Neuronal stem cell (in vitro differentiated cells): ENCODE data around the gene MAN1B1. TPM values are rescaled to one million over a fixed set of nuclear protein-coding genes. Genes with fewer than 3 reads are reported as not detected.

Experiments
- DNase-seq: peaks from one replicate; pipeline ENCODE4 v3.0.0-alpha.2; 2013; ENCODE audit warnings: low spot score
- H2AFZ ChIP-seq: one replicate; pipeline ENCODE4 v1.6.1; 2013; ENCODE audit warnings: mild to moderate bottlenecking, low read length, inconsistent platforms
- H2AK5ac ChIP-seq: 2 replicates; pipeline ENCODE4 v1.6.1; 2013; ENCODE audit warnings: low read depth, mild to moderate bottlenecking, inconsistent platforms, low read length, moderate library complexity, mixed read lengths
- H2BK120ac ChIP-seq: 2 replicates; pipeline ENCODE4 v1.6.1; 2013; ENCODE audit warnings: low read depth, mild to moderate bottlenecking, inconsistent platforms, low read length, moderate library complexity, mixed read lengths
- H2BK12ac ChIP-seq: one replicate; pipeline ENCODE4 v1.6.1; 2013; ENCODE audit warnings: low read length, inconsistent platforms
- H2BK15ac ChIP-seq: 2 replicates; pipeline ENCODE4 v1.6.1; 2013; ENCODE audit warnings: mild to moderate bottlenecking, low read length, inconsistent platforms, mixed read lengths
- H2BK5ac ChIP-seq: one replicate; pipeline ENCODE4 v1.6.1; 2013; ENCODE audit warnings: inconsistent platforms, mild to moderate bottlenecking, low read length, moderate library complexity
- H3K14ac ChIP-seq: one replicate; pipeline ENCODE4 v1.6.1; 2013; ENCODE audit warnings: low read length, inconsistent platforms
- H3K18ac ChIP-seq: 2 replicates; pipeline ENCODE4 v1.6.1; 2013; ENCODE audit warnings: low read length, inconsistent platforms
- H3K23ac ChIP-seq: 2 replicates; pipeline ENCODE4 v1.6.1; 2013; ENCODE audit warnings: low read depth, mild to moderate bottlenecking, mixed read lengths, low read length, inconsistent platforms; ENCODE audit not compliant: poor library complexity
- H3K27ac ChIP-seq: replicated peaks from 3 replicates; pipeline ENCODE4 v1.5.1; 2013; ENCODE audit warnings: low read length, inconsistent platforms
- H3K27me3 ChIP-seq, 3 experiments: 2 replicates each; pipeline ENCODE4 v1.6.1; 2013; ENCODE audit warnings: low read length in 3 of 3, mild to moderate bottlenecking in 2 of 3, inconsistent platforms in 1 of 3, low read depth in 1 of 3, mixed read lengths in 1 of 3, moderate library complexity in 1 of 3; ENCODE audit not compliant: control insufficient read depth in 3 of 3, insufficient read depth in 3 of 3
- H3K36me3 ChIP-seq, 2 donors: replicated peaks in 1 of 2; 2 replicates each; pipeline ENCODE4 v1.6.1; 2013; ENCODE audit warnings: low read length in 2 of 2; ENCODE audit not compliant: control insufficient read depth in 2 of 2, insufficient read depth in 2 of 2
- H3K4ac ChIP-seq: 2 replicates; pipeline ENCODE4 v1.6.1; 2013; ENCODE audit warnings: inconsistent platforms, mild to moderate bottlenecking, low read length, moderate library complexity
- H3K4me1 ChIP-seq, 2 donors: 1 replicate in 1 of 2; 2 replicates in 1 of 2; pipeline ENCODE4 v1.6.1; 2013; ENCODE audit warnings: low read length in 2 of 2, low read depth in 1 of 2; ENCODE audit not compliant: control insufficient read depth in 2 of 2, insufficient read depth in 1 of 2
- H3K4me2 ChIP-seq: one replicate; pipeline ENCODE4 v1.6.1; 2013; ENCODE audit warnings: mild to moderate bottlenecking, low read length, inconsistent platforms; ENCODE audit not compliant: insufficient read depth, poor library complexity, severe bottlenecking
- H3K4me3 ChIP-seq, 2 donors: 2 replicates each; pipeline ENCODE4 v1.5.1; 2013; ENCODE audit warnings: low read length in 2 of 2, mild to moderate bottlenecking in 2 of 2, inconsistent platforms in 1 of 2, moderate library complexity in 1 of 2
- H3K79me1 ChIP-seq: one replicate; pipeline ENCODE4 v1.6.1; 2013; ENCODE audit warnings: low read depth, mild to moderate bottlenecking, inconsistent platforms, low read length, moderate library complexity
- H3K9ac ChIP-seq: one replicate; pipeline ENCODE4 v1.6.1; 2013; ENCODE audit warnings: mild to moderate bottlenecking, low read depth, low read length, inconsistent platforms; ENCODE audit not compliant: poor library complexity
- H3K9me3 ChIP-seq, 2 donors: replicated peaks in 1 of 2; 2 replicates each; pipeline versions ENCODE3 to v1.6.1; 2013; ENCODE audit warnings: low read length in 2 of 2, mild to moderate bottlenecking in 2 of 2, inconsistent platforms in 1 of 2, low read depth in 1 of 2, mixed read lengths in 1 of 2, moderate library complexity in 1 of 2; ENCODE audit not compliant: control insufficient read depth in 2 of 2, insufficient read depth in 1 of 2
- H4K8ac ChIP-seq: one replicate; pipeline ENCODE4 v1.6.1; 2013; ENCODE audit warnings: low read depth, mild to moderate bottlenecking, inconsistent platforms, low read length, moderate library complexity
- H4K91ac ChIP-seq: one replicate; pipeline ENCODE4 v1.6.1; 2013; ENCODE audit warnings: low read length, low read depth, mild to moderate bottlenecking, inconsistent platforms; ENCODE audit not compliant: poor library complexity
- WGBS, 2 donors: extraction: QIAGEN DNeasy Blood & Tissue Kit; methylation state at CpG; one replicate each; pipeline ENCODE4 v1.1.7; 2013; ENCODE audit warnings: missing lambda C conversion rate in 2 of 2, mixed read lengths in 1 of 2; ENCODE audit not compliant: insufficient read length in 2 of 2, insufficient replicate concordance in 1 of 2; ENCODE audit errors: extremely low coverage in 2 of 2; 5-methylcytosine and 5-hydroxymethylcytosine counted together
- polyA plus RNA-seq, 2 experiments: library from polyadenylated mRNA; stranded (reverse); fragments of 200-250 nt; gene quantifications; one replicate each; pipeline ENCODE4 v1.2.3, GENCODE V29; 2013

The MAN1B1 gene
- polyA plus RNA-seq (2013, experiment 1 of 2) = 23.6 TPM
- 22.2 TPM for polyA plus RNA-seq (2013, experiment 2 of 2)

GRCh38 chr9:137086531-137087408, at the start of gene MAN1B1:
MAN1B1 (plus strand) TSS chr9:137086985; CDS start chr9:137087000, 15 bp downstream.
- Histone ChIP-seq H3K14ac (peak within 1 kb of the TSS; percentile 87), H4K8ac (peak within 1 kb of the TSS; percentile 65), H3K9ac (peak within 1 kb of the TSS; percentile 94), H3K18ac (peak within 1 kb of the TSS; percentile 91), H4K91ac (no peak within 1 kb of the TSS), H3K23ac (peak within 1 kb of the TSS; percentile 99), H3K4me3 (peak within 1 kb of the TSS; percentile 84 to 86), H2BK120ac (no peak within 1 kb of the TSS), H3K9me3 (no peaks in the 10 kb centered on the region), H2AFZ (peak within 1 kb of the TSS; percentile 97), H3K79me1 (peaks cover 3% of the 10 kb centered on the region), H3K4me1 (peaks cover 10 to 20% of the 10 kb centered on the region in 2 donors), H3K4me2 (peak within 1 kb of the TSS; percentile 98), H3K27ac (peak within 1 kb of the TSS; percentile 74), H3K36me3 (peaks cover 8 to 24% of the 10 kb centered on the region in 2 donors), H3K4ac (no peak within 1 kb of the TSS), H2BK15ac (peak within 1 kb of the TSS; percentile 52), H2BK12ac (peak within 1 kb of the TSS; percentile 81), H3K27me3 (peaks cover 2 to 33% (median 20%) of the 10 kb centered on the region in 3 experiments), H2AK5ac (peak within 1 kb of the TSS; percentile 75), H2BK5ac (peak within 1 kb of the TSS; percentile 67)
- no CpG with 5 or more reads among the region's 101 CpGs for WGBS, 2 donors
- DNase-seq = peak; percentile 98

DNA sequence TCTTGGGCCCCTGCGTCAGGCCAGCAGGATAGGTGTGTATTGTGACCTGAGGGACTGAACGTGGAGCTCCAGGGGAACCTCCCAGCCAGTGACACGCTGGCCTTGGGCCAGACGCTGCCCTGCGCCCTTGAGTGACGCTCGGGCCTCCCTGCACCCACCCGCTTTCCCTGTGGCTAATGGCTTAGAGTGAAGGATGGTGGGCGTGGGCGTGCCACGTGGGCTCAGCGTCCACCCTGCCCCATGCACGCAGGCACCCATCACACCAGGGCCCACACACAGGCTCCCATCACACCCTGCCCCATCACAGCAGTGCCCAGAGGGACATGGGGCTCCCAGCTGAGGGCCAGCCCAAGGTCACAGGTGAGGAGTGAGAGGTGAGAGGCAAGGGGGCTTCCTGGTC, 49.8 kb upstream of the MAN1B1 start:
- no peak overlapping the region for H3K4me3 ChIP-seq
- H2BK120ac ChIP-seq = no peak overlapping the region
- no peak overlapping the region for H3K4ac ChIP-seq
- no CpG with 5 or more reads among the region's 13 CpGs for WGBS, 2 donors
- no peak overlapping the region for H3K4me2 ChIP-seq
- H3K4me1 ChIP-seq = peaks cover 3 to 23% of the 10 kb centered on the region in 2 donors
- no peak overlapping the region for H2BK15ac ChIP-seq
- no peak overlapping the region for H4K91ac ChIP-seq
- no peak overlapping the region for H4K8ac ChIP-seq
- H3K9ac ChIP-seq = no peak overlapping the region
- H3K79me1 ChIP-seq = peaks cover 4% of the 10 kb centered on the region
- no peak overlapping the region for H3K27ac ChIP-seq
- no peak overlapping the region for H2AFZ ChIP-seq
- no peaks in the 10 kb centered on the region for H3K9me3 ChIP-seq
- peak overlapping the region; percentile 37 for H2AK5ac ChIP-seq
- no peak overlapping the region for H3K18ac ChIP-seq
- no peaks in the 10 kb centered on the region for H3K27me3 ChIP-seq
- H3K23ac ChIP-seq = peak overlapping the region; percentile 85
- DNase-seq = no peak
- H3K14ac ChIP-seq = no peak overlapping the region
- no peak overlapping the region for H2BK12ac ChIP-seq
- H2BK5ac ChIP-seq = no peak overlapping the region
- peaks cover 3 to 23% of the 10 kb centered on the region in 2 donors for H3K36me3 ChIP-seq

- Histone ChIP-seq H3K9me3 (no peaks in the 10 kb centered on the region), H3K4ac (no peak overlapping the region), H3K27ac (no peak overlapping the region), H2BK5ac (no peak overlapping the region), H4K91ac (no peak overlapping the region), H3K79me1 (peaks cover 4% of the 10 kb centered on the region), H3K18ac (no peak overlapping the region), H2BK15ac (no peak overlapping the region), H3K4me1 (peaks cover 3 to 22% of the 10 kb centered on the region in 2 donors), H3K27me3 (no peaks in the 10 kb centered on the region), H2BK12ac (no peak overlapping the region), H3K9ac (peak overlapping the region; percentile 12), H3K23ac (no peak overlapping the region), H4K8ac (no peak overlapping the region), H2AK5ac (no peak overlapping the region), H3K4me3 (no peak overlapping the region), H2AFZ (no peak overlapping the region), H3K36me3 (peaks cover 3 to 23% of the 10 kb centered on the region in 2 donors), H3K14ac (no peak overlapping the region), H3K4me2 (no peak overlapping the region), H2BK120ac (no peak overlapping the region)
- WGBS, 2 donors = no CpG with 5 or more reads among the region's 10 CpGs
- DNase-seq = no peak
Measured at GRCh38 chr9:137037483-137037882, 49.3 kb upstream of the MAN1B1 start.

DNA sequence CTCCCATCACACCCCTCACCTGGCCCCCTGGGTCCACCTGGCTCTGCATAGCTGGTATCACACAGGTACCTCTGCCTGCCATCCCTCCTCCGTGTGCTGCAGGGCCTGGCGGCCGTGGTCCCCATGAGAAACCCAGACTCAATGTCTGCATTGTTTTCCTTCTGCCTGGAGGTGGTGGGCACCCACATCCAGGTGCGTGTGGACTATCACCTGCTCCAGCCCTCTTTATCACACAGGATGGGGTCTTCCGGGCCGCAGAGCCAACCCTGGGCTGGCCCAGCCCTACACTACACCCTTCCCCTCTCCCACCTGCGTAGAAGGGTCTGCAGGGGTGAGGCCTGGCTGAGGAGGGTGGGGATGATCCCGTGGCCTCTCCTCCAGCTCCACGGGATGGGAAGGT, 47.9 kb upstream of the MAN1B1 start:
- Histone ChIP-seq H3K4me1 (peaks cover 3 to 31% of the 10 kb centered on the region in 2 donors), H4K91ac (no peak overlapping the region), H3K9me3 (no peaks in the 10 kb centered on the region), H2AK5ac (no peak overlapping the region), H2BK120ac (no peak overlapping the region), H3K27me3 (no peaks in the 10 kb centered on the region), H3K4me3 (no peak overlapping the region), H3K4me2 (no peak overlapping the region), H2BK12ac (no peak overlapping the region), H3K27ac (no peak overlapping the region), H3K79me1 (peaks cover 2% of the 10 kb centered on the region), H4K8ac (no peak overlapping the region), H3K4ac (no peak overlapping the region), H2BK5ac (peak overlapping the region; percentile 93), H3K23ac (peak overlapping the region; percentile 73), H3K9ac (peak overlapping the region; percentile 50), H2AFZ (no peak overlapping the region), H2BK15ac (no peak overlapping the region), H3K14ac (no peak overlapping the region), H3K18ac (no peak overlapping the region), H3K36me3 (peaks cover 3 to 23% of the 10 kb centered on the region in 2 donors)
- no CpG with 5 or more reads among the region's 9 CpGs for WGBS, 2 donors
- DNase-seq = no peak
